ENCODE results near the gene GIMAP8. TPM values are rescaled to one million over a fixed set of nuclear protein-coding genes. Genes with fewer than 3 reads are reported as not detected.

GIMAP8 gene
- polyA plus RNA-seq, 1 experiment, result not detected

GRCh38 chr7:150473902-150474301 lies 23.5 kb downstream of the GIMAP8 start:
- no peaks in the 10 kb centered on the region for H3K27me3 ChIP-seq (ENCODE audit: control insufficient read depth, insufficient read depth, low read length)
- no peak overlapping the region for H3K4me3 ChIP-seq (ENCODE audit: low read depth, low read length)
- ChIA-PET POLR2A (no interaction called here), CTCF (no interaction called here)
- no peak for DNase-seq (ENCODE audit: low read depth, low spot score)
- H3K27ac ChIP-seq (ENCODE audit: low read depth, low read length), result no peak overlapping the region
- TF ChIP-seq CTCF (IDR thresholded peaks at IDR 0.05; ENCODE audit: low read depth, low read length), result no peak
- peaks cover 3% of the 10 kb centered on the region for H3K9me3 ChIP-seq (ENCODE audit: control insufficient read depth, insufficient read depth, low read length)

- TF ChIP-seq CTCF (IDR thresholded peaks at IDR 0.05; ENCODE audit: low read depth, low read length), result no peak
- no peaks in the 10 kb centered on the region for H3K27me3 ChIP-seq (ENCODE audit: control insufficient read depth, insufficient read depth, low read length)
- DNase-seq (ENCODE audit: low read depth, low spot score), result no peak
- H3K4me3 ChIP-seq (ENCODE audit: low read depth, low read length), result no peak overlapping the region
- ChIA-PET CTCF (no interaction called here), POLR2A (no interaction called here)
- H3K9me3 ChIP-seq (ENCODE audit: control insufficient read depth, insufficient read depth, low read length), result peaks cover 3% of the 10 kb centered on the region
- H3K27ac ChIP-seq (ENCODE audit: low read depth, low read length), result no peak overlapping the region
Measured at GRCh38 chr7:150476285-150476684, 25.9 kb downstream of the GIMAP8 start.

- Histone ChIP-seq H3K9me3 (ENCODE audit: control insufficient read depth, insufficient read depth, low read length) (peaks cover 3% of the 10 kb centered on the region), H3K4me3 (ENCODE audit: low read depth, low read length) (no peak overlapping the region), H3K27ac (ENCODE audit: low read depth, low read length) (no peak overlapping the region), H3K27me3 (ENCODE audit: control insufficient read depth, insufficient read depth, low read length) (no peaks in the 10 kb centered on the region)
- no peak for DNase-seq (ENCODE audit: low read depth, low spot score)
- CTCF ChIA-PET, result interaction anchor here (1.0 kb wide), 1 partner anchor 28 kb away, joined by 3 read pairs; no protein-coding TSS in a partner anchor
- no peak for TF ChIP-seq CTCF (IDR thresholded peaks at IDR 0.05; ENCODE audit: low read depth, low read length)
- POLR2A ChIA-PET, result no interaction called here
Measured at GRCh38 chr7:150476819-150477631, 26.6 kb downstream of the GIMAP8 start.

- H3K9me3 ChIP-seq (ENCODE audit: control insufficient read depth, insufficient read depth, low read length), result peaks cover 3% of the 10 kb centered on the region
- no peaks in the 10 kb centered on the region for H3K27me3 ChIP-seq (ENCODE audit: control insufficient read depth, insufficient read depth, low read length)
- DNase-seq (ENCODE audit: low read depth, low spot score), result no peak
- ChIA-PET CTCF (interaction anchor here (1.1 kb wide), 1 partner anchor 30 kb away, joined by 3 read pairs; no protein-coding TSS in a partner anchor), POLR2A (no interaction called here)
- TF ChIP-seq CTCF (IDR thresholded peaks at IDR 0.05; ENCODE audit: low read depth, low read length), result no peak
- H3K27ac ChIP-seq (ENCODE audit: low read depth, low read length), result no peak overlapping the region
- H3K4me3 ChIP-seq (ENCODE audit: low read depth, low read length), result no peak overlapping the region
Measured at GRCh38 chr7:150479023-150479716, 28.7 kb downstream of the GIMAP8 start.

Data from AG04450 (cell line).